ENCODE data around the gene IGF1. TPM values are rescaled to one million over a fixed set of nuclear protein-coding genes. Genes with fewer than 3 reads are reported as not detected.

Gene IGF1
- total RNA-seq, 1 donor from 2014 or later = 0.06 TPM

GRCh38 chr12:102433304-102433703 lies 47.1 kb downstream of the IGF1 start:
- H3K4me3 ChIP-seq (ENCODE audit: low read depth, low read length) = no peak overlapping the region
- DNase-seq (ENCODE audit: low read depth) = no peak
- no peak for TF ChIP-seq CTCF (conservative IDR thresholded peaks at IDR 0.05; ENCODE audit: low read depth, low read length)

DNA sequence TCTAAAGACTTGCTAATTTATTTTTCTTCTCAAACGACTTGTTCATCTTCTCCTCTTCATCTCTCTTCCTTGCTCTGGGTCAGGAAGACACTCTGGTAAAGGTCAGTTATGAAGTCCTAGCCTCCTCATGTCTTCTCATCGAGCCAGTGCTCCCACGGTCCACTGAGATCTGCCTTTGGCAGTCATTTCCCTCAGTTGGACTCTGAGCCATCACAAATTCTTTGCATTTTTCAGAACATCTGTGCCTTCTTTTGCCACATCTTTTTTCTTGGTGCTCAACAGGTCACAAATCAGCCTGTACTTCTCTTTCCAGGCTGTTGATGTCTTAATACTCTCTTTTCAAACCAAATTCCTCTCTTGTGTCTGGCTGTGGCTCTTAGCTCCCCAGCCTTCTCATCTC lies 49.7 kb downstream of the IGF1 start:
- no peak for TF ChIP-seq CTCF (conservative IDR thresholded peaks at IDR 0.05; ENCODE audit: low read depth, low read length)
- no peak overlapping the region for H3K4me3 ChIP-seq (ENCODE audit: low read depth, low read length)
- DNase-seq (ENCODE audit: low read depth) = no peak

- no peak overlapping the region for H3K4me3 ChIP-seq (ENCODE audit: low read depth, low read length)
- no peak for TF ChIP-seq CTCF (conservative IDR thresholded peaks at IDR 0.05; ENCODE audit: low read depth, low read length)
- DNase-seq (ENCODE audit: low read depth) = no peak
These were observed 50.9 kb downstream of the IGF1 start for GRCh38 chr12:102429211-102430154.

DNA sequence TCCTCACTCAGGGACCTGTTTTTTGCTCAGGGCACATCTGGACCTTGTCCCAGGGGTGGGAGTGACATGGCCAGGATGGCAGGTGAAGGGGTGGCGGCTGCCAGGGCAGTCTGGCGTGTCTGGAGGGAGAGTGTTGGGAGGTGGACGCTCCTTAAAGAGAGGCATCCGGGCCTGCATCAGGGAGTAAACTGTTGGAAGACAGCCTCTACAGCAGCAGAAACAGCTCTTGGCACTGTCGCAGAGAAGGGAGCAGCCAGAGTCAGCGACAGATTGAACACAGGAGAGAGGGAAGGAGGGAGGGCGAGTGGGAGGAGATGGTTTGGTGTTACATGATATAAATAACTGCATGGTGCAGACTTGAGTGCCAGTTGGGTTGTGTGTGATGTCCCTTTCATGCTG lies 52.8 kb downstream of the IGF1 start:
- TF ChIP-seq CTCF (conservative IDR thresholded peaks at IDR 0.05; ENCODE audit: low read depth, low read length) = no peak
- no peak overlapping the region for H3K4me3 ChIP-seq (ENCODE audit: low read depth, low read length)
- DNase-seq (ENCODE audit: low read depth) = no peak

DNA sequence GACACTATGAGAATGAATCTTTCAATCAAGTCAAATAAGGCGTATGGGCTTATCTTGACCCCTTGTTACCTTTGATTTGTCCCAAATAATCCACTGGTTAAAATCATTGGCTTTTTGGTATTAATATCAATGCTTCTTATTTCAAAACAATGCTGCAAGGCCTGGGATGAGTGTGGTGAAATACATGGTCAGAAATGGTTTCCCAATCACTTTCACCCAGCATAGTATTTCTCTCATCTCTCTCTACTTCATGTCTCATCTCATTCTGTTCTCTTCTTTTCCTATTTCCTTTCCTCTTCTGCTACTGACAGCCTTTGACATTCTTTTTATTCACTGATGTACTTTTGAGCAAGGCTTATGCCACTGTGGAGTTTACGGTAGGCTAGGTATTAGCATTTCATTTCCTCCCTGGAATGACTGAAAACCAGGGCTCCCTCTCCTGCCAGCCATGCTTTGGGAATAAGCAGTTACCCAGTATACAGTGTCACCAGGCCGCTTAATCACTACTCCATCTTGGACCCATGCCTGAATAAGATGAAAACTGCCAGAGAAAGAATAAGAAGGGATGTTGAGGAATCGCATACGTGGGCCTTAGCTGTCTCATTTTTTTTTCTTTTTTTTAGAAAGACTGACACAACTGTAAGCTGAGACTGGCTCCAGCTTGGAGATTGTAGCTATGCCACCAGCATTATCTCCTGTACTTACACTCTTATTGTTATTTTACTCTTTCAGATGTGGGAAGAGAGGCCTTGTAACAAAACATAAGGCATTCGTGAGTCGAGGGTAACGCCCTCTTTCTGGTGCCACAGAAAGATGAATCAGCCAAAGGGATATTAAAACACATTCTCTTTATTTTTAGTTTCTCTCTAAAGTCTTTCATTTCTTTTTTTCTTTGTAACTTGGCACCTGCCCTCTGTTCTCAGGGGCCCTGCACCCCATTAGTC lies 53.5 kb downstream of the IGF1 start:
- DNase-seq (ENCODE audit: low read depth) = no peak
- TF ChIP-seq CTCF (conservative IDR thresholded peaks at IDR 0.05; ENCODE audit: low read depth, low read length) = no peak

DNA sequence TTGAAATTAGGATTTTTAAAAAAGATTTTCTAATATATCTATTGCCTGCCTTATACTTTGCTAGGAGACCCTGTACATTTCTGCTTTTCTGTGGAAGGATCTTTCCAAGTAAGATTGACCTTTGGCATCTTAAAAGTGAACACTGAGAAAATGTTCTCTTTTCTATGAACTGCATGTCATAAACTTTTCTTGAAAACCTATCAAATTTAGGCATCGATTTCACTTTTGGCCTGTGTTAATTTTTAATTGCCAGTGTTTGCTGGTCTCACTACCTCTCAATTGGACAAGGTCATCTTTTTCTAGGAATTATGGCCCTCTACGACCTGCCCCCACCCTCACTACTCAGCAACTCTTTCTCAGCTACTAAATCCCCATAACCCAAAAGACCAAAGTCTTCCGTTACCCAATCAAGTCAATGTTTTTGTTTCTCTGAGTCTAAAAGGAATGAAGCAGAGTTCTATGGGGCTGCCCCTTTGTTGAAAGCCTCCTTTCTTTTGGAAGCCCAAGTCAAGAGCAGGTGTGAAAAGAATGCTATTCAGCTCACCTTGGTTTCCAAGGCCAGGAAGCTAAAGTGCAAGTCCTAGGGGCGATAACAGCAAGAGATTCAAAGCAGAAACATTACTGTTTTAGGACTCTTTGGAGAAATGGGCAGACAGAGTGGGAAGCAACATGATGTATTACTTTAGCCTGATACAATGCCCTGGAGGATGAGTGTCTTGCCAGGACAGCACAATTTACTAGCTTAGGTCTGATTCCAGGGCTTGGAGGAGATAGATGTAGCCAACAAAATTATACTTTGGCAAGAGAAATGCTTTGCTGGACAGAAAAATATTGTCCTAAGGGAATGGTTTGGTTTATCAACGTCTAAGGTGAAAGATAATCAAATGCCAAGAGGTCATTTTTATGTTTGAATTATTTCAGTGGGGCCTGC lies 55.0 kb downstream of the IGF1 start:
- DNase-seq (ENCODE audit: low read depth) = no peak
- no peak overlapping the region for H3K4me3 ChIP-seq (ENCODE audit: low read depth, low read length)
- no peak for TF ChIP-seq CTCF (conservative IDR thresholded peaks at IDR 0.05; ENCODE audit: low read depth, low read length)

More for the DNA sequence above, 53.5 kb downstream of the IGF1 start:
- H3K4me3 ChIP-seq (ENCODE audit: low read depth, low read length) = no peak overlapping the region

All from epithelial cell of proximal tubule (primary cell).